GM12878 (cell line): ENCODE results near the gene SGTA. TPM values are rescaled to one million over a fixed set of nuclear protein-coding genes. Genes with fewer than 3 reads are reported as not detected.

ENCODE experiments used
- ATAC-seq: fragments of 200-7000 bp; cut with Tn5 transposase; 3 replicates; pipeline ENCODE4 v1.9.1; 2020; ENCODE audit warnings: mild to moderate bottlenecking, moderate library complexity
- BruUV-seq: library from RNA; stranded (reverse); fragments of 400-500 nt; replicated peaks from 2 replicates; lab custom pipeline; 2021; lab: Mats Ljungman, UMichigan
- CTCF ChIA-PET: fragments of 300-600 bp; sonication (Branson Sonifier 250); formaldehyde crosslinking; extraction: SDS; loops from one replicate; lab custom pipeline; 2021; ENCODE audit warnings: inconsistent platforms; lab: Yijun Ruan, JAX
- POLR2A ChIA-PET: fragments of 350-600 bp; formaldehyde crosslinking; extraction: SDS; loops from one replicate; lab custom pipeline; 2021; ENCODE audit warnings: inconsistent platforms; lab: Charles Lee
- RAD21 ChIA-PET: fragments of 300-600 bp; sonication (Branson Sonifier 250); formaldehyde crosslinking; loops from one replicate; lab custom pipeline; 2023; ENCODE audit warnings: antibody characterized with exemption; ENCODE audit not compliant: unreplicated experiment; lab: Charles Lee
- SMC1A ChIA-PET: fragments of 300-600 bp; sonication (Branson Sonifier 250); formaldehyde crosslinking; loops from one replicate; lab custom pipeline; 2023; ENCODE audit not compliant: unreplicated experiment, uncharacterized antibody; lab: Charles Lee
- DNase-seq: peaks from one replicate; pipeline ENCODE4 v3.0.0-alpha.2; 2011; ENCODE audit warnings: low read depth, low spot score
- FAIRE-seq: peaks from 3 replicates; lab custom pipeline; 2011; peaks lifted over from hg19 to GRCh38; lab: Jason Lieb, UNC
- H2AFZ ChIP-seq: 2 replicates; pipeline ENCODE4 v1.6.0; 2011; ENCODE audit warnings: low read depth, low read length, control low read depth; ENCODE audit not compliant: control insufficient read depth
- H3K27ac ChIP-seq: 2 replicates; pipeline ENCODE4 v1.5.1; 2011; ENCODE audit warnings: control low read depth; ENCODE audit not compliant: control insufficient read depth, insufficient read depth
- H3K27me3 ChIP-seq, 2 experiments: replicated peaks in 1 of 2; 2 replicates each; pipeline versions ENCODE4 v1.6.0 to v1.6.1; 2011; ENCODE audit warnings: low read length in 1 of 2; ENCODE audit not compliant: control insufficient read depth in 2 of 2, insufficient read depth in 2 of 2
- H3K36me3 ChIP-seq, 2 experiments: 2 replicates each; pipeline ENCODE4 v1.5.1; 2011; ENCODE audit warnings: low read length in 1 of 2; ENCODE audit not compliant: control insufficient read depth in 2 of 2, insufficient read depth in 2 of 2
- H3K4me1 ChIP-seq: 2 replicates; pipeline ENCODE4 v1.6.1; 2011; ENCODE audit warnings: mild to moderate bottlenecking, low read length, moderate library complexity, mixed read lengths; ENCODE audit not compliant: control insufficient read depth, insufficient read depth
- H3K4me2 ChIP-seq: 2 replicates; pipeline ENCODE4 v1.6.0; 2011; ENCODE audit warnings: control low read depth; ENCODE audit not compliant: control insufficient read depth, insufficient read depth
- H3K4me3 ChIP-seq: fragments of 200-600 bp; sonication (generic); 2 replicates; pipeline ENCODE4 v1.5.1; 2016
- H3K79me2 ChIP-seq: 2 replicates; pipeline ENCODE4 v1.6.0; 2011; ENCODE audit warnings: low read length; ENCODE audit not compliant: control insufficient read depth, insufficient read depth
- H3K9ac ChIP-seq: 2 replicates; pipeline ENCODE4 v1.8.0; 2011; ENCODE audit warnings: low read length, control low read depth, mixed read lengths; ENCODE audit not compliant: control insufficient read depth, insufficient read depth
- H3K9me3 ChIP-seq: replicated peaks from 3 replicates; pipeline ENCODE4 v1.5.1; 2011; ENCODE audit warnings: mild to moderate bottlenecking, low read length; ENCODE audit not compliant: control insufficient read depth, insufficient read depth
- H4K20me1 ChIP-seq: 2 replicates; pipeline ENCODE4 v1.6.0; 2011; ENCODE audit not compliant: control insufficient read depth, insufficient read depth
- BRCA1 ChIP-seq: IDR thresholded peaks from 2 replicates; pipeline ENCODE4 v1.6.1; 2011; ENCODE audit warnings: low read depth, low read length, improper control_type of control experiment
- CREB1 ChIP-seq: IDR thresholded peaks from 2 replicates; pipeline ENCODE4 v1.6.1; 2012; ENCODE audit warnings: low read depth, mild to moderate bottlenecking, inconsistent platforms
- ESRRA ChIP-seq: IDR thresholded peaks from 2 replicates; pipeline ENCODE4 v1.6.1; 2012; ENCODE audit warnings: mild to moderate bottlenecking, low read length, improper control_type of control experiment
- GABPA ChIP-seq: IDR thresholded peaks from 2 replicates; pipeline ENCODE4 v1.6.1; 2014; ENCODE audit warnings: antibody characterized with exemption, low read depth, mild to moderate bottlenecking, inconsistent platforms
- JUND ChIP-seq: IDR thresholded peaks from 2 replicates; pipeline ENCODE4 v1.6.1; 2012; ENCODE audit warnings: low read depth, mild to moderate bottlenecking, low read length, improper control_type of control experiment, moderate library complexity
- MEF2B ChIP-seq: fragments of 450-650 bp; IDR thresholded peaks from 2 replicates; pipeline ENCODE4 v1.6.1; 2018; ENCODE audit warnings: mild to moderate bottlenecking, moderate library complexity; ENCODE audit not compliant: partially characterized antibody, poor library complexity, severe bottlenecking
- MXI1 ChIP-seq: fragments of 150-350 bp; IDR thresholded peaks from 2 replicates; pipeline ENCODE4 v1.6.1; 2011; ENCODE audit warnings: low read depth, mild to moderate bottlenecking, inconsistent platforms, low read length, improper control_type of control experiment
- NR2C2 ChIP-seq: IDR thresholded peaks from 2 replicates; pipeline ENCODE4 v1.6.1; 2011; ENCODE audit warnings: borderline replicate concordance, low read depth; ENCODE audit not compliant: control insufficient read depth, insufficient read length
- PAX8 ChIP-seq: fragments of 450-650 bp; IDR thresholded peaks from 2 replicates; pipeline ENCODE4 v1.6.1; 2017; ENCODE audit warnings: mild to moderate bottlenecking, moderate library complexity
- RAD21 ChIP-seq: IDR thresholded peaks from 2 replicates; pipeline ENCODE4 v1.6.1; 2011; ENCODE audit warnings: mild to moderate bottlenecking, low read depth, low read length, moderate library complexity; ENCODE audit not compliant: insufficient read depth
- SIN3A ChIP-seq: IDR thresholded peaks from 2 replicates; pipeline ENCODE4 v1.6.1; 2012; ENCODE audit warnings: low read depth, low read length, improper control_type of control experiment
- STAT3 ChIP-seq: IDR thresholded peaks from 2 replicates; pipeline ENCODE4 v1.6.1; 2011; ENCODE audit warnings: low read depth, low read length, improper control_type of control experiment
- SUPT20H ChIP-seq: IDR thresholded peaks from 2 replicates; pipeline ENCODE4 v1.6.1; 2011; ENCODE audit warnings: low read depth, mild to moderate bottlenecking, low read length, moderate library complexity, borderline replicate concordance; ENCODE audit not compliant: control insufficient read depth
- YBX1 ChIP-seq: fragments of 450-650 bp; IDR thresholded peaks from 2 replicates; pipeline ENCODE4 v1.6.1; 2016; ENCODE audit warnings: antibody characterized with exemption
- WGBS: methylation state at CpG from one replicate; pipeline ENCODE4 v1.1.6; 2016; ENCODE audit warnings: low lambda C conversion rate; ENCODE audit not compliant: insufficient replicate concordance, insufficient coverage; ENCODE audit errors: missing lambda C conversion rate; 5-methylcytosine and 5-hydroxymethylcytosine counted together
- in situ Hi-C: fragments of 300-500 bp; cut with MboI; formaldehyde crosslinking; loops from 9 replicates; pipeline ENCODE4 v1.14.3; 2018; ENCODE audit warnings: mixed read lengths
- intact Hi-C: fragments of 100-400 bp; cut with micrococcal nuclease; formaldehyde crosslinking; loops from one replicate; pipeline ENCODE4 v1.14.2; 2022; ENCODE audit not compliant: unreplicated experiment
- polyA plus RNA-seq, 11 experiments: library from polyadenylated mRNA; depleted of rRNA in 4 of 11; unstranded in 6 of 11; stranded (reverse) in 5 of 11; fragments of >200 nt; fragmentation: Nextera tagmentation in 4 of 11; fragmentation: Illumina TruSeq in 1 of 11; extraction: Ambion mirVana in 4 of 11; extraction: Trizol in 1 of 11; gene quantifications; 1 replicate in 1 of 11; 2 replicates in 10 of 11; pipeline versions ENCODE4 v1.2.1 to v1.2.3, GENCODE V29; 2011 to 2016; ENCODE audit warnings: inconsistent platforms in 2 of 11, missing spikeins in 2 of 11, low read depth in 1 of 11
- total RNA-seq, 4 experiments: library from RNA; depleted of rRNA in 3 of 4; stranded (reverse); fragments of >200 nt in 3 of 4; fragmentation: Illumina TruSeq in 1 of 4; extraction: Trizol in 1 of 4; gene quantifications; 2 replicates each; pipeline versions ENCODE4 v1.2.1 to v1.2.3, GENCODE V29; 2013 to 2021
- TF ChIP-seq, protein P1 (sequence below): fragments of 450-650 bp; IDR thresholded peaks from 2 replicates; pipeline ENCODE4 v1.6.1; 2017; ENCODE audit warnings: mild to moderate bottlenecking, moderate library complexity
- TF ChIP-seq, protein P2 (sequence below): fragments of 450-650 bp; IDR thresholded peaks from 2 replicates; pipeline ENCODE4 v1.6.1; 2016; ENCODE audit warnings: mild to moderate bottlenecking
- TF ChIP-seq, protein P3 (sequence below): IDR thresholded peaks from 2 replicates; pipeline ENCODE4 v1.6.1; 2011; ENCODE audit warnings: mild to moderate bottlenecking, low read depth, low read length, moderate library complexity; ENCODE audit not compliant: insufficient replicate concordance

Gene SGTA
- total and polyA plus RNA-seq, 10 of the 15 experiments (the other 5 are each of a cell fraction or from before 2014, with no cell fraction given): 2.0 to 102 (median 48.2) TPM

DNA sequence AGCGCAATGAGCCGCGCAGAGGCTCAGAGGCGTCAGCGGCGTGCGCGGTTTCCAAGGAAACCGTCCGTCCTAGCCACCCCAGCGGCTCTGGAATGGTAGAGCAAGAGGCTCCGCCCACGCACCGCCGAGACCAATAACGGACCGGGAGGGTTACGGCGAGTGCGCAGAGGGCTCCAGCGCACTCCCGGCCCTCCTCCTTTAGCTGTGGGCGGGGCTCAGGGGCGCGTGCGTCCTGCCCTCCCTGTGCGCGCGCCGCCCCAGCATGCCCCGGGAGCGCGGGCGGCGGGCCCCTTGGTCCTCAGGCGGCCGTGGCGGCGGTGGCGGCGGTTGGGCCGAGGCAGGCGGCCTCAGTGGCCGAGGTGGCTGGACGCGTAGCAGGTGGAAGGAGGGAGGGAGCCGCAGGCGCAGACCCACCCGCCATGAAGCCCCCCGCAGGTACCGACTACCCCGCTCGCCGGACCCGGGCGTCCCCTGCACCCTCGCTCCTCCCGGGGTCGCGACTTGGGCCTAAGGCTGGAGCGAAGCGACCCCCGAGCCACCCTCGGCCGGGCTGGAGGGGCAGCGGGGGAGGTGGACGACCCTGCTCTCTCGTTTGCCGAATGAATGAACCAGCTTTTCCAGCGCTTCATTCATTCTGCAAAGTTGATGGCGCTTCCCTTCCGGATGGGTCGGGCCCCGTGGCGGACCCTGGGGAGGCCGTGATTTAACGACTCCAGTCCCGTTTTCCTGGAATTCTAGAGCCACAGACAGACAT, 2.3 kb upstream of the SGTA start, which contains the start of gene THOP1:
Gene THOP1, plus strand, starts transcription at position 260 of the 754 bp plus-strand sequence. Its CDS starts 160 bp downstream, at position 420.
- POLR2A ChIA-PET: interaction anchor here (0.9 to 1.3 kb wide), 3 partner anchors 137 to 309 kb away, joined by 3 to 5 read pairs (median 3); partner anchors contain the start of gene GADD45B
- peak within 1 kb of the TSS; percentile 86 for H2AFZ ChIP-seq
- RAD21 ChIA-PET: interaction anchor here (0.5 to 1.0 kb wide), 2 partner anchors 137 to 219 kb away, joined by 3 to 6 read pairs; no protein-coding TSS in a partner anchor
- TF ChIP-seq STAT3: no peak
- TF ChIP-seq RAD21: no peak
- TF ChIP-seq YBX1: no peak
- no peak for TF ChIP-seq ESRRA
- TF ChIP-seq NR2C2: no peak
- TF ChIP-seq CREB1: no peak
- peak; percentile 16; the same call in 1 of the 2 replicates for TF ChIP-seq SIN3A
- no peak for TF ChIP-seq PAX8
- TF ChIP-seq BRCA1: no peak
- TF ChIP-seq, protein P1, sequence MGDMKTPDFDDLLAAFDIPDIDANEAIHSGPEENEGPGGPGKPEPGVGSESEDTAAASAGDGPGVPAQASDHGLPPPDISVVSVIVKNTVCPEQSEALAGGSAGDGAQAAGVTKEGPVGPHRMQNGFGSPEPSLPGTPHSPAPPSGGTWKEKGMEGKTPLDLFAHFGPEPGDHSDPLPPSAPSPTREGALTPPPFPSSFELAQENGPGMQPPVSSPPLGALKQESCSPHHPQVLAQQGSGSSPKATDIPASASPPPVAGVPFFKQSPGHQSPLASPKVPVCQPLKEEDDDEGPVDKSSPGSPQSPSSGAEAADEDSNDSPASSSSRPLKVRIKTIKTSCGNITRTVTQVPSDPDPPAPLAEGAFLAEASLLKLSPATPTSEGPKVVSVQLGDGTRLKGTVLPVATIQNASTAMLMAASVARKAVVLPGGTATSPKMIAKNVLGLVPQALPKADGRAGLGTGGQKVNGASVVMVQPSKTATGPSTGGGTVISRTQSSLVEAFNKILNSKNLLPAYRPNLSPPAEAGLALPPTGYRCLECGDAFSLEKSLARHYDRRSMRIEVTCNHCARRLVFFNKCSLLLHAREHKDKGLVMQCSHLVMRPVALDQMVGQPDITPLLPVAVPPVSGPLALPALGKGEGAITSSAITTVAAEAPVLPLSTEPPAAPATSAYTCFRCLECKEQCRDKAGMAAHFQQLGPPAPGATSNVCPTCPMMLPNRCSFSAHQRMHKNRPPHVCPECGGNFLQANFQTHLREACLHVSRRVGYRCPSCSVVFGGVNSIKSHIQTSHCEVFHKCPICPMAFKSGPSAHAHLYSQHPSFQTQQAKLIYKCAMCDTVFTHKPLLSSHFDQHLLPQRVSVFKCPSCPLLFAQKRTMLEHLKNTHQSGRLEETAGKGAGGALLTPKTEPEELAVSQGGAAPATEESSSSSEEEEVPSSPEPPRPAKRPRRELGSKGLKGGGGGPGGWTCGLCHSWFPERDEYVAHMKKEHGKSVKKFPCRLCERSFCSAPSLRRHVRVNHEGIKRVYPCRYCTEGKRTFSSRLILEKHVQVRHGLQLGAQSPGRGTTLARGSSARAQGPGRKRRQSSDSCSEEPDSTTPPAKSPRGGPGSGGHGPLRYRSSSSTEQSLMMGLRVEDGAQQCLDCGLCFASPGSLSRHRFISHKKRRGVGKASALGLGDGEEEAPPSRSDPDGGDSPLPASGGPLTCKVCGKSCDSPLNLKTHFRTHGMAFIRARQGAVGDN: peak; percentile 54; the same call in 1 of the 2 replicates
- no peak for TF ChIP-seq JUND
- TF ChIP-seq, protein P2, sequence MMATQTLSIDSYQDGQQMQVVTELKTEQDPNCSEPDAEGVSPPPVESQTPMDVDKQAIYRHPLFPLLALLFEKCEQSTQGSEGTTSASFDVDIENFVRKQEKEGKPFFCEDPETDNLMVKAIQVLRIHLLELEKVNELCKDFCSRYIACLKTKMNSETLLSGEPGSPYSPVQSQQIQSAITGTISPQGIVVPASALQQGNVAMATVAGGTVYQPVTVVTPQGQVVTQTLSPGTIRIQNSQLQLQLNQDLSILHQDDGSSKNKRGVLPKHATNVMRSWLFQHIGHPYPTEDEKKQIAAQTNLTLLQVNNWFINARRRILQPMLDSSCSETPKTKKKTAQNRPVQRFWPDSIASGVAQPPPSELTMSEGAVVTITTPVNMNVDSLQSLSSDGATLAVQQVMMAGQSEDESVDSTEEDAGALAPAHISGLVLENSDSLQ: peak; percentile 85
- no peak for TF ChIP-seq SUPT20H
- no peak for TF ChIP-seq GABPA
- TF ChIP-seq, protein P3, sequence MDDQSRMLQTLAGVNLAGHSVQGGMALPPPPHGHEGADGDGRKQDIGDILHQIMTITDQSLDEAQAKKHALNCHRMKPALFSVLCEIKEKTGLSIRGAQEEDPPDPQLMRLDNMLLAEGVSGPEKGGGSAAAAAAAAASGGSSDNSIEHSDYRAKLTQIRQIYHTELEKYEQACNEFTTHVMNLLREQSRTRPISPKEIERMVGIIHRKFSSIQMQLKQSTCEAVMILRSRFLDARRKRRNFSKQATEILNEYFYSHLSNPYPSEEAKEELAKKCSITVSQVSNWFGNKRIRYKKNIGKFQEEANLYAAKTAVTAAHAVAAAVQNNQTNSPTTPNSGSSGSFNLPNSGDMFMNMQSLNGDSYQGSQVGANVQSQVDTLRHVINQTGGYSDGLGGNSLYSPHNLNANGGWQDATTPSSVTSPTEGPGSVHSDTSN: no peak
- TF ChIP-seq MEF2B: no peak
- TF ChIP-seq MXI1: peak; percentile 91

More for the DNA sequence above, 2.3 kb upstream of the SGTA start, which contains the start of gene THOP1:
- intact Hi-C loops: loop anchor here (10.0 kb wide), 1 partner anchor 511 kb away; no protein-coding TSS in a partner anchor
- H3K36me3 ChIP-seq: peaks cover 0 to 2% of the 10 kb centered on the region in 2 experiments; a peak in 2 of 4 replicates
- peaks cover 74% of the 10 kb centered on the region for H3K79me2 ChIP-seq
- in situ Hi-C loops: no loop called here
- peak within 1 kb of the TSS; percentile 85 for H3K9ac ChIP-seq
- no peaks in the 10 kb centered on the region for H4K20me1 ChIP-seq
- H3K9me3 ChIP-seq: no peaks in the 10 kb centered on the region
- FAIRE-seq: peak; percentile 88
- H3K4me2 ChIP-seq: peak within 1 kb of the TSS; percentile 96
- ATAC-seq: peak; percentile 78
- WGBS: 1% methylated on average over 75 of the region's 78 CpGs
- H3K4me3 ChIP-seq: peak within 1 kb of the TSS; percentile 87
- H3K4me1 ChIP-seq: peaks cover 38% of the 10 kb centered on the region
- H3K27me3 ChIP-seq: no peaks in the 10 kb centered on the region
- ChIA-PET CTCF (interaction anchor here (0.7 to 1.0 kb wide), 2 partner anchors 56 to 1755 kb away, joined by 3 read pairs; no protein-coding TSS in a partner anchor), SMC1A (no interaction called here)
- DNase-seq: peak; percentile 90
- peak within 1 kb of the TSS; percentile 77 for H3K27ac ChIP-seq
- BruUV-seq: TSS peak; percentile 84
